RPMI7951 (cell line): ENCODE measurements around the gene EPC2. TPM values are rescaled to one million over a fixed set of nuclear protein-coding genes. Genes with fewer than 3 reads are reported as not detected.
"Not testable (repeated sequence)": the region's sequence is repeated elsewhere in the genome, so short reads cannot be mapped to it uniquely, and the experiment has no call there.

ENCODE experiments used
- DNase-seq: peaks from one replicate; pipeline ENCODE4 v3.0.0-alpha.2; 2012; ENCODE audit warnings: low read depth
- total RNA-seq: library from RNA; depleted of rRNA; stranded (reverse); fragments of >200 nt; shearing (Covaris generic); gene quantifications from 2 replicates; pipeline ENCODE4 v1.2.3, GENCODE V29; 2014

The EPC2 gene
- total RNA-seq, 1 experiment from 2014 or later = 16.7 TPM

DNA sequence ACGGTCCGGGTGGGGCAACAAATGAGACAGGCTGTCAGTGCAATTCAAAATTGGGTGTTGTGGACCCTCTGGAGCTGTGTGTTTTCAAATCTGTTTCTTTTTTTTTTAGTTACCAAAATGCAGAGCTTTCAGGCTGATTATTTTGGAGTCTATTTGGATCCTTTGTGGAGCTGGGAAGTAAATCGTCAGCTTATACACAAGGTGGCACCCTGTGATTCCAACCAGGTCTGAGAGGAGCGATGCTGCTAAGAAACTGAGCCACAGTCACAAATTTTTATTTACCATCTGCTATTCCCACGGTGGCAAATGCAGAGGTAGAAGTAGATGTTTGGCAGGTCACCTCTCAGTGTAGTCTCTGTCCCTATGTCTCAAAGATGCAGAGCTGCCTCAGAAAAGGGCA, 3.8 kb upstream of the EPC2 start:
- DNase-seq = peak; percentile 16

DNA sequence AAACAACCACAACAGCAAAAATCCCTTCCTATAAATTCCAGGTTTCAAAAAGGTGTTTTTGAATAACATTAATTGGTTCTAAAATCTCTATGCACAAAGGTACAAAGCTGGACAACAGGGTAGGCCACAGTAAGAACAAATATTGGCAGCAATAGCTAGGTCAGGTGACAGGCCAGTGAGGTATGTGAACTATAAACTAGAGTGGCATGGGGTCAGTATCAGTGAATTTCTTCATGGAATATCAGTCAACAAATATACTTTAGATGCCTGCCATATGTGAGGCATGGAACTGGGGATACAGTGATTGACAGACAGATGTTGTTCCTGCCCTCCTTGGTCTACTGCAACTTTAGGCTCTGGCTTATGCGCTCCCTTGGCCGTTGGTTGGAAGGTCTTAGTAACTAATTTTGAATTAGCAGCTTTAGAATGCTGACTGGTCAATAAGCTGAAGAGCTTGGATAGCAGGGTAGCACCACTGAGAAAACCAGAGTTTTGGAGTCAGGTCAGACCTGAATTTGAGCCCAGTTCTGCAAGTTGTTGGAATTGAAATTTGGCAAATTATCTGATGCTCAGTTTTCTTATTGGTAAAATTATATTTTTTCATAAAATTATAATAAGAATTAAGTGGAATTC, 2.3 kb upstream of the EPC2 start:
- DNase-seq = no peak

DNA sequence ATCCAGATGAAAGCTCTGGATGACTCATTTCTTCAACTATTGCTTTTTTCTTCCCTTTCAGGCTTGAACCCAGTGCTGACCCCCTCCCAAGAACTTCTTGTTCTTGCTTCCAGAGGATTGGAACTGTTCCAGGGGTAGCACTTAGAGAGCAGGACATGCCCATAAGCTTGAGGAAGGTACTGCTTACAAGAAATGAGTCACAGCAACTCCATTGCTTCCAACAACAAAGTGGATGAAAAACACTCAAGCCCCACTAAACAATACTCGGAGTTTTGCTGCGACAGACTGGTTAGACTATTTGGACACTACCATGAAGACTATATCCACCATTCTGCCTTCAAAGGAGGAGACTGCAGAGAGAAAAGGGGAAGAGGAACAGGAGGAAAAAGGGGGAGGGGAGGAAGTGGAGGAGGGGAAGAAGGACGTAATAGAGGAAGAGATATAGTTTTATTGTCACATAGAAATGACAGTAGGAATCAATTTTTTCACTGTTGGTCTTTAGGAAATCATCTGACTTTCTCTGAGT, 1.6 kb upstream of the EPC2 start:
- peak; percentile 39 for DNase-seq

DNA sequence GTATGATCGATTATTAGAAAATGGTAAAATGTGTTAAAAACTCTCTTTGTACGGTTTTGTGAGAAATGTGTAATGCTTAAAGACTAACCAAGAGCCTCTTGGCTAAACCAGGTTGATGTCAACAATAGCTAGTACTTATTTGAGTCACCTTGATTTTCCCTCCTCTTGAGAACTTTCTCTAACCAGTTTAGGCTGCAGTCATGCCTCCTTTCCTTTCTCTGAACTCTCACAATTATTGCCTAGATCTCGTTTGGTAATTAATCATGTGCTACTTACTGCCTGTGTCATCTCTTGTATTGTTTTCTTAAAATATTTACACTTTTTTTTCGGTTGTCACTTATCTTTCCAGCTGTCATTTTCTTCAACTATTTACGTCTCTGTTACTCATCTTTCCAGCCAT, 1.1 kb upstream of the EPC2 start:
- DNase-seq = no peak

DNA sequence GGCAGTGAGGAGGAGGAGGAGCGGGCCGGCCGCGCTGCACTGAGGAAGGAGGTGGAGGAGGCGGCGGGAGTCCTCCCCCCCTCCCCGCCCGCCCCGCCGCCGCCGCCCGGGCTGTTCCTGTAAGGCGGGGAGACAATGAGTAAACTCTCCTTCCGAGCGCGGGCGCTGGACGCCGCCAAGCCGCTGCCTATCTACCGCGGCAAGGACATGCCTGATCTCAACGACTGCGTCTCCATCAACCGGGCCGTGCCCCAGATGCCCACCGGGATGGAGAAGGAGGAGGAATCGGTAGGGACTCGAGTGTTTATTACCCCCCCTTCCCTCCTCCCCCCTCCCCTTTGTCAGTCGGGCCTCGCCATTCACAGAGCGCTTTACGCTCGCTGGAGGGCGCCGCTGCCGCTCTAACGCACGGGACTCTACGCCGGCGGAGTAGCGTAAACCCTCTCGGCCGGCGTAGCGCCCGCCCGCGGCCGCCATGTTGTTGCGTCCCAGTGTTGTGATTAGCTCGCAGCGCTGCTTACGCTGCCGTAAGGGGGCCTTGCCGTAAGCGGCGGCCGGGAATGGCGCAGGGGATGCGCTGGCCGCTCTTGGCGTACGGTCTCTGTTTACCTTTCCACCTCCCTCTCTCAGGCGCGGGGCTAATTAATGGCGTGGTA, 460 bp downstream of the EPC2 start:
- DNase-seq = peak; percentile 88

DNA sequence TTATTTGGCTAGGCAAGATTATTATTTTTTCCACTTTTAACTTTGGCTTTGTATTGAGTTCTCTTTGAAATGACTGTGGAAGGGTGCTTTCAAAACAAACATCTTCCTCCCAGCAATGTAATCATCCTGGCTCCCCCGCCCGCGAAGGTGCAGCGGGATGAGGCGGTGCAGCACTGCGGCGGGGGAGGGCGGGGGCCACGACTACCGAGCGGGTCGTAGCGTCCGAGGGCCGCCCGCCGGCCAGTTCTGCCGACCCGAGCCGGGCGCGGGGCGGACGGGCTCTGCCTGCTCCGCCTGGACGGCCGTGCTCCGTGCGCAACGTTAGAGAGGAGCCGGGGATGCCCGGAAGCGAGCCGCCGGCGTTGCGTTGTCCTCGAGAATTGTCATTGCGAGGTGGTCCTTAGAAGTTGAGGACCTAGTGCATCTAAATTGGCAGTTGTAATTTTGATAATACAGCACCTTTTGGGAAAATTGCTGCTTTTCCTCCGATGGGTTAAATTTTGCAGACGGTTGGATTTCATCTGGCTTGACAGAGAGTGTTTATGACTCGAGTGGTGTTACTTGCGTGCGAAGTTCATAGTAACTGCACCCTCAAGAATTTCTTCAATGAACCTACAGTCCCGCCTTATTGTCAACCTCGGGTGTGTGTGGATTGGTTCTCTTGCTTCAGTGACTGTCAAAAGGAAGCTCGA, 1.1 kb downstream of the EPC2 start:
- DNase-seq = peak; percentile 92

DNA sequence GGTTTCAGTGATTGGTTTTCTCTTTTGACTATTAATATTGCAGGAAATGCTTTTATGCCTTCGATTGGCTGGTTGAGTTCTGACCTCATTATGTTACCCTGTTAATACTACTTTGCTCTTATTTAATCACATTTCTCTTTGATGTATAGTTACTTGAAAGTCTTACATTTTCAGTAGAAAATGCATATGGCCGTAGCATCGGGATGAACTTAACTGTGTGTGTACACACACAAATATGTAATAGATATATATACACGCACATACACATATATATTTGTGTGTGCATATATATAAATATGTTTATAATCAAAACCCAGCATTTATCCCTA, 1.6 kb downstream of the EPC2 start:
- no peak for DNase-seq

DNA sequence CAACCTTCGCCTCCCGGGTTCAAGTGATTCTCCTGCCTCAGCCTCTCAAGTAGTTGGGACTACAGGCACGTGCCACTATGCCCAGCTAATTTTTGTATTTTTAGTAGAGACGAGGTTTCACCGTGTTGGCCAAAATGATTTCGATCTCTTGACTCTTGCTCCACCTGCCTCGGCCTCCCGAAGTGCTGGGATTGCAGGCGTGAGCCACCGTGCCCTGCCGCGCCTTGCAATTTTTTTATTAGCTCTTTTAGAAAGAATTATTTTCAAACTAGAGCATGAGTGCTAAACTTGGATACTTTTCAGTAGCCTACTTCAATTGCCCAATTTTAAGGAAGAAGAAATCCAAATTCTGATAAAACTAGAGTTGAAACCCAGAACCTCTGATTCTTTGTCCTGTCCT, 3.2 kb downstream of the EPC2 start:
- not testable (repeated sequence) for DNase-seq

DNA sequence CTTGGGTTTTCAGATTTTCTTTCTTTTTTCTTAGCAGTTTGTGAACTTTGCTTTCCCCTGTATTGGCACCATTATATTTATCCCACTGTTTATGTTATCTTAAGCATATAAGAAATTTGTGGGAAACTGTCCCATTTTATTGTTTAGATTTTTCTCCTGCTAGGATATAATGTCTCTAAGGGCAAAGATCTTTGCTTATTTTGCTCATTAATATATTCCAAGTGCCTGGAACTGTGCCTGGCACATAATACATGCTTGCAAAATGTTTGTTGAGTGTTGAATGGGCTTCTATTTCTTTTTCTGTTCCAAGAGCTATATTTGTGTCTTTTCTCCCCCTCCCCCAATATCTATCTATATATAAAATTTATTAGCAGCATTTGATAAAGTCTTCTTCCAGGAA, 5.4 kb downstream of the EPC2 start:
- DNase-seq = no peak

DNA sequence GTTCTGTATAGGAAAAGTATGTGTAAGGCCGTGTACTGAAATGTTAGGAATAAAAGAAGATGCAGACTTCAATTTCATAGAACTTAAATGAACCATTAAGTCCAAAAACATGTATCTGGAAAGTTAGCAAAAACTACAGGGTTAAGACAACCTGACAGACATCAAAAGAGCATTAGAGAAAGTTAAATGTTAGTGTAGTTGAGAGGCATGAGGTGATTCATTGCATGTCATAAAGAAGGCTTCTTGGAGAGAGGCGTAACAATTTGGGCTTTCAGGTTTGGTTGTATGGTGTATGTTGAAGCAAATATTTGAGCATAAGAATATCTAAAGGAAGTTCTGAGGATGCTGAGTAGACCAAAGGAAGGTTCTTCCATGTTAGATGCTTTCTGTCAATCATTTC, 6.3 kb downstream of the EPC2 start:
- no peak for DNase-seq

DNA sequence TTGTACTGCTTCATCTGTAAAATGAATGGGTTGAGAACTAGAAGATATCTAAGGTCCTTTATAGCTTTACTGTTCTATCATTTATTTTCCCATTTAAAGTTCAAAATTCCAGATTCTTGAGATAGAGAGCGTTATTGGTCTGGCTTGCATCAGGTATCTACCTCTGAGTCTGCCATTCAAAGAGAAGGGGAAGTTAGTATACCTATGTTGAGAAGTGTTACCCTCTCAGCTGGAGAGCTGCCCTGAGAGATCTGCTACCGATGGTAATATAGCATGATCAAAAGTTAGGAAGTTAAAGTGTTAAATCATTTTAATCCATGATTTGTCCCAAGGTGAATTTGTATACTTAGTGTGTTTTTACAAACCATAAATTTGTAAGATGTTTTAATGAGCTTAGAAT, 7.4 kb downstream of the EPC2 start:
- no peak for DNase-seq

DNA sequence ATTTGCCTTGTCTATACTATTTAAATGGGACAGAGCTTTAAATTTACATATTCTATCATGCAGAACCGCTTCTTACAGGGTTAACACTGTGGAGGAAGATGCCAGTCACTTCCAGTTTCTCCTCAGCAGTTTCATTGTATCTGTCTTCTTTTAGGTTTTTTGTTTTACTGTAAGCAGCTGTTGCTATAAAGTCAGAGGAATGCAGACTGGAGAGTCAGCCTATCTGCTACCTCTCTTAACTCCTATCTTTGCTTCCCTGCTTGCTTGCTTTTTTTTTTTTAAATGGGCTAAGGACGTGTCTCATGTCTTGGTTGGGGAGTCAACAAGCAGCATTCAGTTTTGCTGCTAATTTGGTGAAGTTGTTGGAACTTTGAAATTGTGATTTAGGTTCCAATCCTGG, 8.9 kb downstream of the EPC2 start:
- no peak for DNase-seq

DNA sequence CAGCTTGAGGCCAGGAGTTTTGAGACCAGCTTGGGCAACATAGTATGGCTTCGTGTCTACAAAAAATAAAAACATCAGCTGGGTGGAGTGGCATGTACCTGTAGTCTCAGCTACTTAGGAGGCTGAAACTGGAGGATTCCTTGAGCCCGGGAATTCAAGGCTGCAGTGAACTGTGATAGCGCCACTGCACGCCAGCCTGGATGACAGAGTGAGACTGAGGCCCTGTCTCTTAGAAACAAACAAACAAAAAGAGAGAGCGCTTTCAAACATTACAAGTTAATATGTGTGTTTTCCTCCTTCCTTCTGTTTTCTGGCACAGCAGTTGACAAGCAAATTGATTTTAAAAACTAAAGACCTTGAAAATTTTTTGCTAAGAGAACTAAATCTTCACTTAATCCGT, 9.9 kb downstream of the EPC2 start:
- no peak for DNase-seq

DNA sequence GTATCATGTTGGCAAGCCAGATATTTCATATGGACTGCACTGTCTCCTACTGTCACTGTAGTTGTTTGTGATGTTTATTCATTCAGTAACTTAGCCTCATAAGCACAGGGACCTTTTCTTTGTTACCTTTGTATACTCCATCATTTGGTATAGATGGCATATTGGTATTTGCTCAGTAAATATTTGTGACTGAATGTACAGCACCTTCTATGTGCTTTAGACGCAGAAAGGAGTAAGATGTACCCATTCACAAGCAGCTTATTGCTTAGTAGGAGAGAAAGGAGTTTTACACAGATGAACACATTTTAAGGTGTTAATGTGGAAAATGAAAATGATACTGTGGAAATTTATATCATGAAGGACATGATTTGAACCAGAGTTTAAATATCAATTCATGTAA, 12.0 kb downstream of the EPC2 start:
- DNase-seq = no peak

DNA sequence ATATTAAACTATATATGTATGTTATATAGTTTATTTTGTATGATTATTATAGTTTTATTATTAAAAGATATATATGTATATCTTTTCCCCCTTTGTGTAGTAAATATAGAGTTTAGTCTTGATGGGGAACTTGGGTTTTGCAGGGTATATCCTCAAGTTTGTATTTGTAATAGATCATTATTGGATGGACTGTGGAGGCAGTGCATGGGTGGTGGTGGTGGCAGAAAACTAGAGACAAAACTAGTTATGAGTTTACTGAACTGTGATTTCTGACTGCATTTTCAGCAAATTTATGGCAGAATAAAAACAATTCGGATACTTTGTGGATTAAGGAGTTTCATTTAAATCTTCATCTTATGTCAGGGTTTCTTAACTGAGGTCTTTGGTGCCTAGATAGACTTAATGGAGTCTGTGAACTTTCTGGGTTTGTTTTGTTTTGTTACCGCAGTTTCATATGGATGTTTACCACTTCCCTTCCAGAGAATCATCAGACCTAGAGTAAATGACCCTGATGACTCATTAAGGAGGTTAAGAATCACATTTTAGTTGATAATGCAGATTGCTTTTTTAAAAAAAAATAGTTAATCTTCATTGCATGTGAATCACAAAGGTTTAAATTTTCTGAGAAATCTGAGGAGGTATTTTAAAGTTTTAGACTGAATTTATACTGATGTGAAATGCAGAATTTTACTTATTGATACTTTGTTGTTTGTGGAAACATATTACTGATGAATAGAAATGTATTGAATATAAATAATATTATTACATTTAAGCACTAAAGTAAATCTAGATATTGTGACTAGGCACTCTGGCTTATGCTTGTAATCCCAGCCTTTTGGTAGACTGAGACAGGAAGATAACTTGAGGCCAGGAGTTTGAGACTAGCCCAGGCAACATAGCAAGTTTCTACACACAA, 14.5 kb downstream of the EPC2 start:
- peak; percentile 73 for DNase-seq

DNA sequence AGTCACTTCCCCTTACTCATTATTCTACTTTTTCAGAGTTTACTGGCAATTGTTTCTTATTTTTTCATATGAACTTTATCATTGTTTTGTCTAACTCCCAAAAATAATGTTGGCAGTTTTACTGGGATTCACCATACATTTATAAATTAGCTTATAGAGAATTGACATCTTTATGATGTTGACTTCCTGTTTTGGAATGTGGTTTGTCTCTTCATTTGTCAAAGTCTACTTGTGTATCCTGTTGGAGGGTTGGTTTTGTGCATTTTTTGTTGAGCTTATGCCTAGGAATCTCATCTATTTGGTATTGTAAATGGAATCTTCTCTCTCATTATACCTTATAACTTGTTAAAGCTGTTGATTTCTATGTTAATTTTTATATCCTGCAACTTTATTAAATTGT, 16.4 kb downstream of the EPC2 start:
- no peak for DNase-seq

DNA sequence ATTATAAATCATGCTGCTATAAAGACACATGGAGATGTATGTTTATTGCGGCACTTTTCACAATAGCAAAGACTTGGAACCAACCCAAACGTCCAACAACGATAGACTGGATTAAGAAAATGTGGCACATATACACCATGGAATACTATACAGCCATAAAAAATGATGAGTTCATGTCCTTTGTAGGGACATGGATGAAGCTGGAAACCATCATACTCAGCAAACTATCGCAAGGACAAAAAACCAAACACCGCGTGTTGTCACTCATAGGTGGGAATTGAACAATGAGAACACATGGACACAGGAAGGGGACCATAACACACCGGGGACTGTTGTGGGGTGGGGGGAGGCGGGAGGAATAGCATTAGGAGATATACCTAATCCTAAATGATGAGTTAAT, 17.8 kb downstream of the EPC2 start:
- DNase-seq = not testable (repeated sequence)

DNA sequence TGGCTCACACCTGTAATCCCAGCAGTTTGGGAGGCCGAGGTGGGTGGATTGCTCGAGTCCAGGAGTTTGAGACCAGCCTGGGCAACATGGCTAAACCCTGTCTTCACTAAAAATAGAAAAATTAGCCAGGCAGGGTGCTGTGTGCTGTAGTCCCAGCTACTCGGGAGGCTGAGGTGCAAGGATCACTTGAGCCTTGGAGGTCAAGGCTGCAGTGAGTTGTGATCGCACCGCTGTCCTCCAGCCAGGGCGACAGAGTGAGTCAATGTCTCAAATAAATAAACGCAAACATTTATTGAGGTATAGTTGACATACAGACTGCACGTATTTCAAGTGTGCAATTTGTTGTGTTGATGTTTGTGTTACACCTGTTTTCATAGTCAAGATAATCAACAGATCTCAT, 19.7 kb downstream of the EPC2 start:
- DNase-seq = no peak

DNA sequence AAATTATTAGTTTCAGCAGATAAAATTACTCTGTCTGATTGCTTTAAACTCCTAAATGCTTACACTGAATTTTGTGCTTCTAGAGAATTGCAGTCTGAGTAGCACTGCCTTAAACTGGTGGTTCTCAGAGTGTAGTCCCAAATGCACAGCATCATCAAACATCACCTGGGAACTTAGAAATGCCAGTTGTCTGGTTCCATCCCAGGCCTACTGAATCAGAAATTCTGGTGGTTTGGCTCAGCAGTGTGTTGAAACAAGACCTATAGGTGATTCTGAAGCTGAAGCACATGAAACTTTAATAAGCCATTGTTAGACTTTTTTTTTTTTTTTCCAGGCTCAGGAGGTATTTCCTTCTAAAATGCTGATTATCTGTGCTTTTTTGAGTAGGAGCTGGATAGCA, 22.0 kb downstream of the EPC2 start:
- no peak for DNase-seq

DNA sequence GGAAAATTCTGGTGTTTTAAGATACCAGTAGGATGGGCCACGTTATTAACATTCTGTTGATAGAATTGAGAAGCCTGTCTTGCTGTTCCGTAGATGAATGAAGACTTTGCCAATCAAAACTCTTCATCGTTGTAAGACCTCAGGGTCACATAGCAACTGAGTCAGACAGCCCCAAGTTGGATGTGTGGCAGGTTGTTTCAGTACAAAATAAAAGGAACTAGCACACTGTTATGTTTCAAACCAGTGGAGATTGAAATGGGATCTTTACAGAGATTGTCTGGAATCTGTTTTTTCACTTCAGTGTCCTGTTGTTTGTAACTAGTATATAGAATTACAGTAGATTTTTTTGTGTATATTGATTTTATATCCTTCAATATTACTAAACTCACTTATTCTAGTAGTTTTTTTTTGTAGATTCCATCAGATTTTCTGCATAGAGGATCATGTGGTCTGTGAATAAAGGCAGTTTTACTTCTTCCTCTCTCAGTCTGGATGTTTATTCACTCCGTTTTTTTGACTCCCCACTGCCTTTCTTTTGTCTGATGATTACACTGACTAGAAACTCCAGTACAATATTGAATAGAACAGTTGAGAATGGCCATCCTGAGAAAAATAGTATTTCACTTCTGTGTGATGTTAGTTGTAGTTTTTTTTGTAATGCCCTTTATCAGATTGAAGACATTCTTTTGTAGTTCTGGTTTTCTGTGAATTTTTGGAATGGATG, 22.7 kb downstream of the EPC2 start:
- DNase-seq = no peak

DNA sequence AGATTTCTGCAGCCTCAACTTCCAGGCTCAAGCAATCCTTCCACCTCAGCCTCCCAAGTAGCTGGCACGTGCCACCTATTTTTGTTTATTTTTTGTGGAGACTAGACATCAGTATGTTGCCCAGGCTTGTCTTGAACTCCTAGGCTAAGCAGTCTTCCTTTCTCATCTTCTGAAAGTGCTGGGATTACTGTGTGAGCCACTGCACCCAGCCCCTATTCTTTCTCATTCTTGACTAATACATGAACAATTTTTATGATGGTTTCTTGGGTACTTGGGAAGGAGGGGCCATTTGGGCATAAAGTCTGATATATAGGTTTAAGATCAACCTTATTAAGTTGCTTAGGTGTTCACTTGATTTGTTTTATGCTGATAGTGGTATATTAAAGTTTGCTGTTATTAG, 26.2 kb downstream of the EPC2 start:
- DNase-seq = no peak
